Left lung (tissue), 10 donors: ENCODE data around the gene OAT. TPM values are rescaled to one million over a fixed set of nuclear protein-coding genes. Genes with fewer than 3 reads are reported as not detected.

ENCODE experiments used
- ATAC-seq: fragments of 200-7000 bp; cut with Tn5 transposase; one replicate; pipeline ENCODE4 v1.9.1; 2020; ENCODE audit warnings: moderate library complexity
- DNase-seq, 4 donors: peaks; one replicate each; pipeline ENCODE4 v3.0.0-alpha.2; 2013 to 2020
- H3K27ac ChIP-seq, 2 donors: fragments of 200-600 bp; sonication (generic) in 1 of 2; one replicate each; pipeline versions ENCODE4 v1.5.0 to v1.8.0; 2020 to 2021
- H3K27me3 ChIP-seq, 2 donors: fragments of 200-600 bp; sonication (generic) in 1 of 2; one replicate each; pipeline versions ENCODE4 v1.5.0 to v1.8.0; 2020 to 2021
- H3K36me3 ChIP-seq, 2 donors: fragments of 200-600 bp; sonication (generic) in 1 of 2; one replicate each; pipeline versions ENCODE4 v1.5.0 to v1.8.0; 2020 to 2021
- H3K4me1 ChIP-seq, 2 donors: fragments of 200-600 bp; one replicate each; pipeline ENCODE4 v1.8.0; 2021
- H3K4me3 ChIP-seq, 2 donors: fragments of 200-600 bp; sonication (generic) in 1 of 2; one replicate each; pipeline versions ENCODE4 v1.5.0 to v1.8.0; 2020 to 2021; ENCODE audit warnings: mild to moderate bottlenecking in 1 of 2
- H3K9me3 ChIP-seq, 2 donors: fragments of 200-600 bp; sonication (generic) in 1 of 2; one replicate each; pipeline versions ENCODE4 v1.5.0 to v1.8.0; 2020 to 2021
- CTCF ChIP-seq, 2 donors: fragments of 200-600 bp; sonication (generic) in 1 of 2; IDR thresholded peaks; one replicate each; pipeline versions ENCODE4 v1.5.0 to v1.8.0; 2021; ENCODE audit warnings: antibody characterized with exemption in 2 of 2
- intact Hi-C, 2 donors: fragments of 100-400 bp; cut with DNase I; formaldehyde crosslinking; loops; one replicate each; pipeline versions ENCODE4 v1.11.2 to v1.14.2; 2022
- polyA plus RNA-seq, 6 donors: library from polyadenylated mRNA; unstranded; fragments of 120-200 nt; gene quantifications; one replicate each; pipeline ENCODE4 v1.2.1, GENCODE V29; 2013; ENCODE audit not compliant: insufficient read length in 6 of 6
- total RNA-seq, 2 donors: library from RNA; stranded (reverse); fragmentation: NEBNext Ultra II Directional; extraction: Animal tissue kit (Norgen Biotek cat#: 25700); gene quantifications; one replicate each; pipeline ENCODE4 v1.2.1, GENCODE V29; 2021
- donor health status: DM: no; HTN: yes; CAD: no.
- donor health status: DM: no; HTN: no; CAD: no.

The OAT gene
- total and polyA plus RNA-seq, 8 donors = 64.0 to 91.1 (median 84.9) TPM

GRCh38 chr10:124357561-124357885 lies 61.2 kb downstream of the OAT start:
- Histone ChIP-seq H3K4me3 (no peak overlapping the region), H3K36me3 (no peaks in the 10 kb centered on the region), H3K9me3 (peaks cover 0 to 15% of the 10 kb centered on the region in 2 donors), H3K27me3 (peaks cover 0 to 24% of the 10 kb centered on the region in 2 donors), H3K4me1 (peaks cover 0 to 15% of the 10 kb centered on the region in 2 donors), H3K27ac (no peak overlapping the region)
- TF ChIP-seq CTCF (IDR thresholded peaks at IDR 0.05) = no peak
- ATAC-seq = no peak
- DNase-seq = no peak
- intact Hi-C loops = no loop called here

- Histone ChIP-seq H3K27ac (no peak overlapping the region), H3K36me3 (no peaks in the 10 kb centered on the region), H3K27me3 (peaks cover 0 to 24% of the 10 kb centered on the region in 2 donors), H3K4me3 (no peak overlapping the region), H3K9me3 (peaks cover 0 to 15% of the 10 kb centered on the region in 2 donors), H3K4me1 (peaks cover 0 to 15% of the 10 kb centered on the region in 2 donors)
- intact Hi-C loops = no loop called here
- no peak for ATAC-seq
- DNase-seq = no peak
- TF ChIP-seq CTCF (IDR thresholded peaks at IDR 0.05) = no peak
Observed at GRCh38 chr10:124356701-124357560, 61.8 kb downstream of the OAT start.

GRCh38 chr10:124354411-124355382 lies 64.0 kb downstream of the OAT start:
- Histone ChIP-seq H3K4me3 (peak overlapping the region; percentile 14 to 32), H3K36me3 (no peaks in the 10 kb centered on the region), H3K4me1 (peaks cover 0 to 15% of the 10 kb centered on the region in 2 donors), H3K9me3 (peaks cover 0 to 10% of the 10 kb centered on the region in 2 donors), H3K27me3 (peaks cover 0 to 24% of the 10 kb centered on the region in 2 donors), H3K27ac (peak overlapping the region in 1 of 2 donors; percentile 40)
- peak; percentile 15 to 91 (median 44) for DNase-seq
- TF ChIP-seq CTCF (IDR thresholded peaks at IDR 0.05) = no peak
- intact Hi-C loops = no loop called here
- peak; percentile 97 for ATAC-seq

GRCh38 chr10:124353896-124354295 lies 64.8 kb downstream of the OAT start:
- H3K4me3 ChIP-seq = no peak overlapping the region
- intact Hi-C loops = no loop called here
- H3K27me3 ChIP-seq = peaks cover 0 to 24% of the 10 kb centered on the region in 2 donors
- TF ChIP-seq CTCF (IDR thresholded peaks at IDR 0.05) = no peak
- peaks cover 0 to 4% of the 10 kb centered on the region in 2 donors for H3K9me3 ChIP-seq
- no peaks in the 10 kb centered on the region for H3K36me3 ChIP-seq
- ATAC-seq (no peak), DNase-seq (no peak)
- no peak overlapping the region for H3K27ac ChIP-seq
- peaks cover 0 to 15% of the 10 kb centered on the region in 2 donors for H3K4me1 ChIP-seq
